ENCODE results near the gene SYCP2L.
"Not testable (repeated sequence)": the region's sequence is repeated elsewhere in the genome, so short reads cannot be mapped to it uniquely, and the experiment has no call there.

Gene SYCP2L

GRCh38 chr6:10954590-10955010 lies 67.7 kb downstream of the SYCP2L start:
- DNase-seq (ENCODE audit: low read depth in 1 of 2, low spot score in 1 of 2) = peak; percentile 44 to 51

GRCh38 chr6:10956776-10957175 lies 69.9 kb downstream of the SYCP2L start:
- no peak for DNase-seq (ENCODE audit: low read depth in 1 of 2, low spot score in 1 of 2)

- DNase-seq (ENCODE audit: low read depth in 1 of 2, low spot score in 1 of 2) = no peak
These were observed 70.6 kb downstream of the SYCP2L start for GRCh38 chr6:10957414-10957886.

- no peak for DNase-seq (ENCODE audit: low read depth in 1 of 2, low spot score in 1 of 2)
These were observed 73.3 kb downstream of the SYCP2L start for GRCh38 chr6:10960171-10960570.

GRCh38 chr6:10961837-10962236 lies 75.0 kb downstream of the SYCP2L start:
- no peak for DNase-seq (ENCODE audit: low read depth in 1 of 2, low spot score in 1 of 2)

- no peak for DNase-seq (ENCODE audit: low read depth in 1 of 2, low spot score in 1 of 2)
These were observed 75.8 kb downstream of the SYCP2L start for GRCh38 chr6:10962673-10963072.

- DNase-seq (ENCODE audit: low read depth in 1 of 2, low spot score in 1 of 2) = no peak
These were observed 76.3 kb downstream of the SYCP2L start for GRCh38 chr6:10963113-10963512.

- DNase-seq (ENCODE audit: low read depth in 1 of 2, low spot score in 1 of 2) = no peak
These were observed 77.8 kb downstream of the SYCP2L start for GRCh38 chr6:10964684-10965083.

GRCh38 chr6:10968776-10969175 lies 81.9 kb downstream of the SYCP2L start:
- no peak for DNase-seq (ENCODE audit: low read depth in 1 of 2, low spot score in 1 of 2)

GRCh38 chr6:10970731-10971130 lies 83.9 kb downstream of the SYCP2L start:
- no peak for DNase-seq (ENCODE audit: low read depth in 1 of 2, low spot score in 1 of 2)

GRCh38 chr6:10972196-10972595 lies 85.3 kb downstream of the SYCP2L start:
- DNase-seq (ENCODE audit: low read depth in 1 of 2, low spot score in 1 of 2) = no peak

- no peak for DNase-seq (ENCODE audit: low read depth in 1 of 2, low spot score in 1 of 2)
These were observed 89.7 kb downstream of the SYCP2L start for GRCh38 chr6:10976571-10976970.

- DNase-seq (ENCODE audit: low read depth in 1 of 2, low spot score in 1 of 2) = no peak
These were observed 90.5 kb downstream of the SYCP2L start for GRCh38 chr6:10977231-10977968.

GRCh38 chr6:10979603-10980002 lies 92.8 kb downstream of the SYCP2L start:
- DNase-seq (ENCODE audit: low read depth in 1 of 2, low spot score in 1 of 2) = no peak

- no peak for DNase-seq (ENCODE audit: low read depth in 1 of 2, low spot score in 1 of 2)
These were observed 94.6 kb downstream of the SYCP2L start for GRCh38 chr6:10981409-10981808.

- not testable (repeated sequence) for DNase-seq (ENCODE audit: low read depth in 1 of 2, low spot score in 1 of 2)
These were observed 98.1 kb downstream of the SYCP2L start for GRCh38 chr6:10984959-10985358.

GRCh38 chr6:10989587-10989986 lies 102.7 kb downstream of the SYCP2L start:
- DNase-seq (ENCODE audit: low read depth in 1 of 2, low spot score in 1 of 2) = no peak

GRCh38 chr6:10991115-10991514 lies 104.3 kb downstream of the SYCP2L start:
- no peak for DNase-seq (ENCODE audit: low read depth in 1 of 2, low spot score in 1 of 2)

- no peak for DNase-seq (ENCODE audit: low read depth in 1 of 2, low spot score in 1 of 2)
These were observed 107.0 kb downstream of the SYCP2L start for GRCh38 chr6:10993896-10994295.

GRCh38 chr6:10995114-10995707 lies 108.4 kb downstream of the SYCP2L start:
- no peak for DNase-seq (ENCODE audit: low read depth in 1 of 2, low spot score in 1 of 2)

- no peak for DNase-seq (ENCODE audit: low read depth in 1 of 2, low spot score in 1 of 2)
These were observed 113.1 kb downstream of the SYCP2L start for GRCh38 chr6:10999994-11000393.

GRCh38 chr6:11002176-11002575 lies 115.3 kb downstream of the SYCP2L start:
- DNase-seq (ENCODE audit: low read depth in 1 of 2, low spot score in 1 of 2) = no peak

GRCh38 chr6:11003297-11003696 lies 116.4 kb downstream of the SYCP2L start:
- DNase-seq (ENCODE audit: low read depth in 1 of 2, low spot score in 1 of 2) = not testable (repeated sequence)
